Aorta (tissue), 5 donors: ENCODE data around the gene CCDC7. TPM values are rescaled to one million over a fixed set of nuclear protein-coding genes. Genes with fewer than 3 reads are reported as not detected.

Experiments
- ATAC-seq: fragments of 200-7000 bp; cut with Tn5 transposase; one replicate; pipeline ENCODE4 v1.9.1; 2022; ENCODE audit warnings: moderate library complexity; ENCODE audit not compliant: low FRiP score
- DNase-seq, 2 donors: peaks; one replicate each; pipeline ENCODE4 v3.0.0-alpha.2; 2020
- H3K27ac ChIP-seq, 2 donors: one replicate each; pipeline ENCODE4 v1.5.1; 2013; ENCODE audit warnings: low read length in 2 of 2, mild to moderate bottlenecking in 2 of 2, moderate library complexity in 2 of 2, control low read depth in 1 of 2, inconsistent platforms in 1 of 2, low read depth in 1 of 2
- H3K27me3 ChIP-seq, 2 donors: one replicate each; pipeline ENCODE4 v1.6.1; 2013; ENCODE audit warnings: control low read depth in 1 of 2, low read length in 1 of 2, mild to moderate bottlenecking in 1 of 2, moderate library complexity in 1 of 2; ENCODE audit not compliant: insufficient read depth in 2 of 2, control insufficient read depth in 1 of 2
- H3K36me3 ChIP-seq, 2 donors: one replicate each; pipeline ENCODE4 v1.6.1; 2013; ENCODE audit warnings: control low read depth in 1 of 2, low read length in 1 of 2, mild to moderate bottlenecking in 1 of 2; ENCODE audit not compliant: insufficient read depth in 2 of 2, control insufficient read depth in 1 of 2
- H3K4me1 ChIP-seq, 2 donors: one replicate each; pipeline ENCODE4 v1.6.1; 2013; ENCODE audit warnings: low read length in 2 of 2, control low read depth in 1 of 2, mild to moderate bottlenecking in 1 of 2, moderate library complexity in 1 of 2; ENCODE audit not compliant: insufficient read depth in 2 of 2, control insufficient read depth in 1 of 2
- H3K4me3 ChIP-seq, 2 donors: one replicate each; pipeline ENCODE4 v1.5.1; 2013; ENCODE audit warnings: low read length in 2 of 2, control low read depth in 1 of 2, mild to moderate bottlenecking in 1 of 2
- H3K9me3 ChIP-seq: one replicate; pipeline ENCODE4 v1.6.1; 2013; ENCODE audit warnings: mild to moderate bottlenecking, low read length; ENCODE audit not compliant: control insufficient read depth
- WGBS, 2 donors: extraction: QIAGEN DNeasy Blood & Tissue Kit; methylation state at CpG; one replicate each; pipeline ENCODE4 v1.1.7; 2013; 5-methylcytosine and 5-hydroxymethylcytosine counted together
- intact Hi-C, 2 donors: fragments of 100-400 bp; cut with DNase I; formaldehyde crosslinking; loops; one replicate each; pipeline versions ENCODE4 v1.14.2 to v1.15.0; 2022
- polyA plus RNA-seq, 2 donors: library from polyadenylated mRNA; stranded (reverse); fragments of 200-250 nt; gene quantifications; one replicate each; pipeline ENCODE4 v1.2.3, GENCODE V29; 2013
- total RNA-seq, 2 donors: library from RNA; stranded (reverse); fragmentation: NEBNext Ultra II Directional; extraction: Animal tissue kit (Norgen Biotek cat#: 25700); gene quantifications; one replicate each; pipeline ENCODE4 v1.2.1, GENCODE V29; 2021
- donor health status: healthy with polysubstance abuse.
- donor health status: Bipolar disorder and iron deficiency.
- donor health status: DM: no; HTN: no; CAD: no.
- donor health status: DM: no; HTN: no; CAD: no.
- donor health status: DM: yes; HTN: yes; CAD: no.

CCDC7 gene
- total and polyA plus RNA-seq, 4 donors, result 0.25 to 47.2 (median 24.2) TPM

DNA sequence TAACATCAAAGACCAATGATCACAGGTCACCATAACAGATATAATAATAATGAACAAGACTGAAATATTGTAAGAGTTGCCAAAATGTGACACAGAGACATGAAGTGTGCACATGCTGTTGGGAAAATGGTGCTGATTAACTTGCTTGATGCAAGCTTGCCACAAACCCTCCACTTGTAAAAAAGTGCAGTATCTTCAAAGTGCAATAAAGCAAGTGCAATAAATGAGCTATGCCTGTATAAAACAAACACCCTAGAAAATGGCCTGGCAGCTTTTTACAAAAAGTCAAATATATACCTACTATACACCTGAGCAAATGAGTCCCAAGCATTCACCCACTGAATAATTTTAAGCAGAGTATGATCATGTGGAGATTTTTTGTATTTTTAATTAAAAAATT is 9.7 kb upstream of the CCDC7 start:
- intact Hi-C loops, result no loop called here
- H3K4me3 ChIP-seq, result no peak overlapping the region
- H3K4me1 ChIP-seq, result no peaks in the 10 kb centered on the region
- peaks cover 0 to 3% of the 10 kb centered on the region in 2 donors for H3K27me3 ChIP-seq
- no peak for ATAC-seq
- H3K27ac ChIP-seq, result no peak overlapping the region
- H3K9me3 ChIP-seq, result peaks cover 2% of the 10 kb centered on the region
- no peak for DNase-seq
- H3K36me3 ChIP-seq, result no peaks in the 10 kb centered on the region

- ATAC-seq (no peak), DNase-seq (no peak)
- H3K27me3 ChIP-seq, result peaks cover 0 to 3% of the 10 kb centered on the region in 2 donors
- H3K4me3 ChIP-seq, result no peak overlapping the region
- no peak overlapping the region for H3K27ac ChIP-seq
- no peaks in the 10 kb centered on the region for H3K36me3 ChIP-seq
- H3K4me1 ChIP-seq, result no peaks in the 10 kb centered on the region
- WGBS, 2 donors, result 70 to 80% methylated on average over 2 of the region's 2 CpGs
- peaks cover 2% of the 10 kb centered on the region for H3K9me3 ChIP-seq
- intact Hi-C loops, result no loop called here
Measured at GRCh38 chr10:32437334-32437733, 8.6 kb upstream of the CCDC7 start.

DNA sequence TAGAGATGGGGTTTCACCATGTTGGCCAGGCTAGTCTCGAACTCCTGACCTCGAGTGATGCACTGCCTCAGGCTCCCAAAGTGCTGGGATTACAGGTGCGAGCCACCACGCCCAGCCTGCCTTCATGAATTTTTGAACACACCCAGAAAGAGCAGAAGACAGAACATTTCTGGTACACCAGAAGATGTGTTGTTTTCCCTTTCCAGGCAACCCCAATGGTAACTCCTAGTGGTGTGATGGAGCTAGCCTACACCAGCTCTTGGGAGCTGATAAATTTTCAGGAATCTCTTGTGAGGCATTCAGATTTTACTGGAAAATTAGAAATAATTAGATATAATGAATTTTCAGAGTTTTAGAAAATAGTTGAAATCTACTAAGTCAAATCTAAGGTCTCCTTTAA is 904 bp upstream of the CCDC7 start:
- no peaks in the 10 kb centered on the region for H3K4me1 ChIP-seq
- intact Hi-C loops, result no loop called here
- WGBS, 2 donors, result 91 to 98% methylated on average over 4 of the region's 4 CpGs
- H3K27ac ChIP-seq, result no peak overlapping the region
- H3K9me3 ChIP-seq, result no peaks in the 10 kb centered on the region
- no peak for ATAC-seq
- H3K36me3 ChIP-seq, result no peaks in the 10 kb centered on the region
- no peaks in the 10 kb centered on the region for H3K27me3 ChIP-seq
- DNase-seq, result no peak
- no peak overlapping the region for H3K4me3 ChIP-seq

DNA sequence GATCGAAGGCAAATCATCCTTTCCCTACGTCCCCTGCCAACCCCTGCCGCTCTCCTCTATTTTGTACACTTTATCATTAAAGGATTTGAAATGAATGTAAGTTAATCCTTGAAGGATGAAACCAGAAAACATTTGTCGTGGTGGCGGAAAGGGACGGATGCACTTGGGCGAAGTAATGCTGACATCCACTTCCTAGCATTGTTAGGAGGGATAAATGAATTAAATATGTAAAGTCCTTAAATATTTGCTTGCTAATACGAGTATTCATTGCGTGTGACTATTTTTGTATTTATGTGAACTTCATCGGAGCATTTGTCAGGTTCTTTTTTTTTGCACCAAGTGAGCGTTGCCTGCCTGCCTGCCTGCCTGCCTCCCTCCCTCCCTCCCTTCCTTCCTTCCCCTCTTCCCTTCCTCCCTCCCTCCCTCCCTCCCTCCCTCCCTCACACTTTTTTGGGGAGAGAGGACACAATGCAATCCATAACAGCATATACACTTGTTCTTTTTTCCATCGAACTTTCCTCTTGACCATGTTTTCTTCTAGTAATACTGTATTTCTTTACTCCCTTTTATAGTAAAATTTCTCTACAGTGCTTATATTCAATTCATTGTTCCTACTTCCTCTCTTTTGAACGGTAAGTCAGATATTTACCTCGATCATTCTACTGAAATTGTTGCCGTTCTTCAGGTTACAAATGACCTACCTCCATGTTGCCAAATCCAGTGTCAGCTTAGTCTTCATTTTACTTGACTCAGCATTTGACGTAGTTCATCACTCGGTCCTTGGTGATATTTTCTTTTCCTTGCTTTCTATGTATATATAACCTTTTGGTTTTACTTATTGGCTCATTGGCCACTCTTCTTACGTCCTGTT is 831 bp downstream of the CCDC7 start:
- no peaks in the 10 kb centered on the region for H3K9me3 ChIP-seq
- H3K27ac ChIP-seq, result peak overlapping the region; percentile 87 to 95
- no peaks in the 10 kb centered on the region for H3K27me3 ChIP-seq
- intact Hi-C loops, result loop anchor here in 1 of 2 donors (2.0 kb wide), 1 partner anchor 68 kb away; no protein-coding TSS in a partner anchor
- ATAC-seq (peak; percentile 34), DNase-seq (no peak)
- H3K36me3 ChIP-seq, result no peaks in the 10 kb centered on the region
- peak overlapping the region; percentile 61 to 69 for H3K4me3 ChIP-seq
- WGBS, 2 donors, result 6 to 12% methylated on average over 18 of the region's 18 CpGs
- H3K4me1 ChIP-seq, result no peaks in the 10 kb centered on the region

GRCh38 chr10:32454148-32454547 is 8.2 kb downstream of the CCDC7 start:
- no peaks in the 10 kb centered on the region for H3K27me3 ChIP-seq
- WGBS, 2 donors, result 97 to 99% methylated on average over 4 of the region's 4 CpGs
- no peak overlapping the region for H3K4me3 ChIP-seq
- ATAC-seq (no peak), DNase-seq (no peak)
- intact Hi-C loops, result no loop called here
- no peak overlapping the region for H3K27ac ChIP-seq
- H3K4me1 ChIP-seq, result no peaks in the 10 kb centered on the region
- H3K36me3 ChIP-seq, result no peaks in the 10 kb centered on the region
- no peaks in the 10 kb centered on the region for H3K9me3 ChIP-seq

DNA sequence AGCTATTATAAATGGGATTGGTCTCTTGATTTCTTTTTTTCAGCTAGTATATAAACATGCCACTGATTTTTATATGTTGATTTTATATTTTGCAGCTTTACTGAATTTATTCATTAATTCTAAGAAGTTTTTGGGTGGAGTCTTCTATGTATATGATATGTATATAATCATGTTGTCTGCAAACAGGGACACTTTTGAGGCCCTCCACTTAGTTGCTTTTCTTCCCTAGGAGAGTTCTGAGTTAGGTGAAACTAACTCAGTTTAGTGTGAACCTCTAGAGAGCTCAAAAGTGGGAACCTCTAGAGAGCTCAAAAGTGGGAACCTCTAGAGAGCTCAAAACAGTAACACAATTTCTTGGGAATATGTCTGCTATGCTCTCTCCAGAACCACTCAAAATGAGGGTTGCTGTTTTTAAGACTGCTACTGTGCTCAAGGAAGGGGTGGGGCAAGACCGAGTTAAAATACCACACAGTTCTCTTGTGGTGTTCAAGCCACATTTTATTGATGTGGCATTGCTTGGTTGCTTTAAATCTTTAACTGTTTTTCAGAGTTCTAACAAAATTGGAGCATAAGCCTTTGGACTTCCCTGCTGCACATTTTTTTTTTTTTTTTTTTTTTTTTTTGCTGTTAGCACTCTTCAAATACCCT is 13.2 kb downstream of the CCDC7 start:
- H3K36me3 ChIP-seq, result no peaks in the 10 kb centered on the region
- no peaks in the 10 kb centered on the region for H3K27me3 ChIP-seq
- intact Hi-C loops, result no loop called here
- DNase-seq (no peak), ATAC-seq (no peak)
- no peak overlapping the region for H3K27ac ChIP-seq
- 84 to 95% methylated on average over 1 of the region's 1 CpG for WGBS, 2 donors
- no peak overlapping the region for H3K4me3 ChIP-seq
- no peaks in the 10 kb centered on the region for H3K4me1 ChIP-seq
- H3K9me3 ChIP-seq, result no peaks in the 10 kb centered on the region

DNA sequence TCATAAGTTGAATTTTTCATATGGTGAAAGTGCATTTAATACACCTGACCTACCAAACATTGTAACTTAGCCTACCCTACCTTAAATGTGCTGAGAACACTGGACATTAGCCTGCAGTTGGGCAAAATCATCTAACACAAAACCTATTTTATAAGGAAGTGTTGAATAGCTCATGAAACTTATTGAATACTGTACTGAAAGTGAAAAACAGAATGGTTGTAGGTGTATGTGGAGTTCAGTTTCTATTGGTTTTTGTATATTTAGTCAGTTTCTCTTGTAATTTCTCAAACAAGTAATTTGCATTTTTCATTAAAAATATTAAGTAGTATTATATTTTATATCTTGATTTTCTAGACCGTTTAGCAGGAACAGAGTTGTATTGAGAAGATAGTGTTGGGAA is 15.3 kb downstream of the CCDC7 start:
- no peak overlapping the region for H3K4me3 ChIP-seq
- intact Hi-C loops, result no loop called here

DNA sequence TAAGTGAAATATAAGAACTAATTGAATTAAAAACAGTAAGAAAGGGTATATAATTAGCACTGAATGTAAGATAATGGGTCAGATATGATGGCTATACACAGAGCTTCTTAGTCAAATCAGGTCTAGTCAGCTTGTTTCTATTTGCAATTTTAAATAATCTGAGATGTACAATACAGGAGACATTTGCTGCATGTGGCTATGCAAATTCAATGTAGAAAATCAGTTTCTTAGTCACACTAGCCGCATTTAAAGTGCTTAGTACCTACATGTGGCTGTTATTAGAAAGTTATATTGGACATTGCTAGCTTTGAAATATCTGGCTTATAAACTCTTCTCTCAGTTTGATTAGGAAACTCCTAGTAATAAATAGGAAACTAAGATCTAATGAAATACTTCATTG is 25.3 kb downstream of the CCDC7 start:
- H3K27me3 ChIP-seq, result no peaks in the 10 kb centered on the region
- WGBS, 2 donors, result 95 to 97% methylated on average over 1 of the region's 1 CpG
- no peaks in the 10 kb centered on the region for H3K4me1 ChIP-seq

More for the DNA sequence above, 15.3 kb downstream of the CCDC7 start:
- ATAC-seq (no peak), DNase-seq (no peak)
- H3K4me1 ChIP-seq, result no peaks in the 10 kb centered on the region
- no peaks in the 10 kb centered on the region for H3K9me3 ChIP-seq
- H3K27me3 ChIP-seq, result no peaks in the 10 kb centered on the region
- no peaks in the 10 kb centered on the region for H3K36me3 ChIP-seq
- 89 to 93% methylated on average over 1 of the region's 1 CpG for WGBS, 2 donors
- H3K27ac ChIP-seq, result no peak overlapping the region

DNA sequence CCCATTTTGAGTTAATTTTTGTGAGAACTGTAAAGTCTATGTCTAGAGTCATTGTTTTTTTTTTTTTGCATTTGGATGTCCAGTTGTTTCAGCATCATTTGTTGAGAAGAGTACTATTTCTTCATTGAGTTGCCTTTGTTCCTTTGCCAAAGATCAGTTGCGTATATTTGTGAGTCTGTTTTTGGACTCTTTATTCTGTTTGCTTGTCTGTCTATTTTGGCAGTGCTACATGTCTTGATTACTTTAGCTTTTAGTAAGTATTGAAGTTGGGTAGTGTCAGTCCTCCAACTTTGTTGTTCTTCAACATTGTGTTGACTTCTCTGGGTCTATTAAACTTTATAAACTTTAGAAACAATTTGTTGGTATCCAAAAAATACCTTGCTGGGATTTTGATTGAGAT is 31.6 kb downstream of the CCDC7 start:
- ATAC-seq (no peak), DNase-seq (no peak)
- no peaks in the 10 kb centered on the region for H3K27me3 ChIP-seq
- H3K36me3 ChIP-seq, result peaks cover 0 to 1% of the 10 kb centered on the region in 2 donors
- H3K27ac ChIP-seq, result no peak overlapping the region
- H3K4me1 ChIP-seq, result no peaks in the 10 kb centered on the region
- 93 to 96% methylated on average over 1 of the region's 1 CpG for WGBS, 2 donors
- H3K4me3 ChIP-seq, result no peak overlapping the region
- no peaks in the 10 kb centered on the region for H3K9me3 ChIP-seq
- intact Hi-C loops, result no loop called here

More for the DNA sequence above, 25.3 kb downstream of the CCDC7 start:
- Histone ChIP-seq H3K4me3 (no peak overlapping the region), H3K9me3 (no peaks in the 10 kb centered on the region), H3K27ac (no peak overlapping the region), H3K36me3 (peaks cover 0 to 5% of the 10 kb centered on the region in 2 donors)
- ATAC-seq (no peak), DNase-seq (no peak)
- intact Hi-C loops, result no loop called here
